ENCODE measurements around the gene PBX3. TPM values are rescaled to one million over a fixed set of nuclear protein-coding genes. Genes with fewer than 3 reads are reported as not detected.

Gene PBX3
- total and polyA plus RNA-seq, 2 of the 13 experiments (the other 11 are each of a cell fraction or from before 2014, with no cell fraction given): 6.0 to 11.2 TPM

DNA sequence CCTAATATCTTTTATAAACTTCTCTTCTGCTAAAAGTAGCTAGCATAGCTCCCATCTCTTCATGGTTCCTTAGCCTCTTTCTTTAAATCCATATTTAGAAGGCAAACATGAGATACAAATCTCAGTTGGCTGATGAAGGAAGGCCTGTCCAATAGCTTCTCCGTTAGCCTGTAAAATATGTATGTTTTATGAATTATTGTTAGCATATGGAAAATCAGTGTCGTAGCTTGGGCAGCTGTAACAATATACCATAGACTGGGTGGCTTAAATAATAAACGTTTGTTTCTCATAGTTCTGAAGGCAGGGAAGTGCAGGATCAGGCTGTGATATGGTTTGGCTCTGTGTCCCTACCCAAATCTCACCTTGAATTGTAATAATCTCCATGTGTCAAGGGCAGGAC is 63.8 kb downstream of the PBX3 start:
- H3K4me1 ChIP-seq (ENCODE audit: insufficient read depth, low read length): no peaks in the 10 kb centered on the region
- ChIA-PET CTCF (ENCODE audit: low intra/inter-chr PET ratio, low total read pairs) (no interaction called here), POLR2A (no interaction called here)
- H4K20me1 ChIP-seq (ENCODE audit: insufficient read depth, low read length): no peaks in the 10 kb centered on the region
- intact Hi-C loops (cut with micrococcal nuclease; ENCODE audit: unreplicated experiment): no loop called here
- DNase-seq (ENCODE audit: low spot score) (no peak), ATAC-seq (no peak), FAIRE-seq (no peak)
- no peaks in the 10 kb centered on the region for H3K27me3 ChIP-seq (ENCODE audit: control insufficient read depth in 1 of 2, insufficient read depth in 2 of 2, low read length in 2 of 2)
- no peak overlapping the region for H3K4me3 ChIP-seq (replicated peaks in 1 of 3; ENCODE audit: insufficient read depth in 1 of 3, low read depth in 2 of 3, low read length in 3 of 3)
- no peak overlapping the region for H2AFZ ChIP-seq (ENCODE audit: low read length)
- WGBS (ENCODE audit: low lambda C conversion rate): 87% methylated on average over 3 of the region's 3 CpGs
- H3K36me3 ChIP-seq (replicated peaks in 1 of 2; ENCODE audit: control insufficient read depth in 1 of 2, insufficient read depth in 2 of 2, low read length in 2 of 2): no peaks in the 10 kb centered on the region
- H3K9ac ChIP-seq (ENCODE audit: insufficient read depth, low read depth, low read length): no peak overlapping the region
- H3K27ac ChIP-seq (ENCODE audit: extremely low read length, insufficient read depth, low read length): no peak overlapping the region
- no peaks in the 10 kb centered on the region for H3K79me2 ChIP-seq (ENCODE audit: insufficient read depth, low read length)
- TF ChIP-seq POGZ (CRISPR knock-in tag; IDR thresholded peaks at IDR 0.05) (no peak), BHLHE40 (IDR thresholded peaks at IDR 0.05; ENCODE audit: low read length) (no peak)
- no peaks in the 10 kb centered on the region for H3K9me3 ChIP-seq (ENCODE audit: low read length)
- no peak overlapping the region for H3K4me2 ChIP-seq (ENCODE audit: low read depth, low read length)
- no TSS peak for BruUV-seq (replicated peaks)
- in situ Hi-C loops (cut with HindIII; ENCODE audit: extremely low pct_ligation_motif_present, low pct_unique_long_range_greater_than_20kb): no loop called here

- TF ChIP-seq RXRB (CRISPR knock-in tag; IDR thresholded peaks at IDR 0.05; ENCODE audit: borderline replicate concordance): no peak
- TF ChIP-seq ZNF557 (CRISPR knock-in tag; IDR thresholded peaks at IDR 0.05): no peak
- TF ChIP-seq, protein P1, sequence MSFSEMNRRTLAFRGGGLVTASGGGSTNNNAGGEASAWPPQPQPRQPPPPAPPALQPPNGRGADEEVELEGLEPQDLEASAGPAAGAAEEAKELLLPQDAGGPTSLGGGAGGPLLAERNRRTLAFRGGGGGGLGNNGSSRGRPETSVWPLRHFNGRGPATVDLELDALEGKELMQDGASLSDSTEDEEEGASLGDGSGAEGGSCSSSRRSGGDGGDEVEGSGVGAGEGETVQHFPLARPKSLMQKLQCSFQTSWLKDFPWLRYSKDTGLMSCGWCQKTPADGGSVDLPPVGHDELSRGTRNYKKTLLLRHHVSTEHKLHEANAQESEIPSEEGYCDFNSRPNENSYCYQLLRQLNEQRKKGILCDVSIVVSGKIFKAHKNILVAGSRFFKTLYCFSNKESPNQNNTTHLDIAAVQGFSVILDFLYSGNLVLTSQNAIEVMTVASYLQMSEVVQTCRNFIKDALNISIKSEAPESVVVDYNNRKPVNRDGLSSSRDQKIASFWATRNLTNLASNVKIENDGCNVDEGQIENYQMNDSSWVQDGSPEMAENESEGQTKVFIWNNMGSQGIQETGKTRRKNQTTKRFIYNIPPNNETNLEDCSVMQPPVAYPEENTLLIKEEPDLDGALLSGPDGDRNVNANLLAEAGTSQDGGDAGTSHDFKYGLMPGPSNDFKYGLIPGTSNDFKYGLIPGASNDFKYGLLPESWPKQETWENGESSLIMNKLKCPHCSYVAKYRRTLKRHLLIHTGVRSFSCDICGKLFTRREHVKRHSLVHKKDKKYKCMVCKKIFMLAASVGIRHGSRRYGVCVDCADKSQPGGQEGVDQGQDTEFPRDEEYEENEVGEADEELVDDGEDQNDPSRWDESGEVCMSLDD (CRISPR knock-in tag; IDR thresholded peaks at IDR 0.05; ENCODE audit: borderline replicate concordance): no peak
- TF ChIP-seq ZBTB8A (CRISPR knock-in tag; IDR thresholded peaks at IDR 0.05; ENCODE audit: borderline replicate concordance, low read depth): no peak
- no peak for TF ChIP-seq HOXD1 (CRISPR knock-in tag; IDR thresholded peaks at IDR 0.05)
- no peak for TF ChIP-seq CEBPG (CRISPR knock-in tag; IDR thresholded peaks at IDR 0.05)
- no peak for TF ChIP-seq SIX4 (CRISPR knock-in tag; IDR thresholded peaks at IDR 0.05)
- no peak for TF ChIP-seq DNMT1 (CRISPR knock-in tag; IDR thresholded peaks at IDR 0.05)
- TF ChIP-seq TEAD3 (CRISPR knock-in tag; optimal IDR thresholded peaks at IDR 0.05; ENCODE audit: borderline replicate concordance): no peak
- TF ChIP-seq ZNF615 (CRISPR knock-in tag; IDR thresholded peaks at IDR 0.05; ENCODE audit: borderline replicate concordance): no peak
- no peak for ATAC-seq
- Histone ChIP-seq H3K4me1 (ENCODE audit: insufficient read depth, low read length) (no peaks in the 10 kb centered on the region), H3K4me3 (replicated peaks in 1 of 3; ENCODE audit: insufficient read depth in 1 of 3, low read depth in 2 of 3, low read length in 3 of 3) (no peak overlapping the region), H4K20me1 (ENCODE audit: insufficient read depth, low read length) (no peaks in the 10 kb centered on the region), H3K79me2 (ENCODE audit: insufficient read depth, low read length) (no peaks in the 10 kb centered on the region), H3K9me3 (ENCODE audit: low read length) (no peaks in the 10 kb centered on the region), H3K27me3 (ENCODE audit: control insufficient read depth in 1 of 2, insufficient read depth in 2 of 2, low read length in 2 of 2) (no peaks in the 10 kb centered on the region), H3K4me2 (ENCODE audit: low read depth, low read length) (no peak overlapping the region), H2AFZ (ENCODE audit: low read length) (no peak overlapping the region), H3K9ac (ENCODE audit: insufficient read depth, low read depth, low read length) (no peak overlapping the region), H3K36me3 (replicated peaks in 1 of 2; ENCODE audit: control insufficient read depth in 1 of 2, insufficient read depth in 2 of 2, low read length in 2 of 2) (no peaks in the 10 kb centered on the region), H3K27ac (ENCODE audit: extremely low read length, insufficient read depth, low read length) (no peak overlapping the region)
- POLR2A ChIA-PET: no interaction called here
- no peak for FAIRE-seq
- in situ Hi-C loops (cut with HindIII; ENCODE audit: extremely low pct_ligation_motif_present, low pct_unique_long_range_greater_than_20kb): no loop called here
- CTCF ChIA-PET (ENCODE audit: low intra/inter-chr PET ratio, low total read pairs): no interaction called here
- DNase-seq (ENCODE audit: low spot score): no peak
- no TSS peak for BruUV-seq (replicated peaks)
- intact Hi-C loops (cut with micrococcal nuclease; ENCODE audit: unreplicated experiment): no loop called here
- WGBS (ENCODE audit: low lambda C conversion rate): 94% methylated on average over 6 of the region's 6 CpGs
Observed at GRCh38 chr9:125812403-125812802, 65.2 kb downstream of the PBX3 start.

All from HepG2 (cell line).